HG03064 (cell line): ENCODE results near the gene WDFY3.

Experiments
- ATAC-seq: cut with Tn5 transposase; IDR thresholded peaks from one replicate; pipeline ENCODE4 v1.9.1; 2021; ENCODE audit warnings: low read depth; ENCODE audit not compliant: unreplicated experiment

WDFY3 gene

GRCh38 chr4:84734037-84734436 is 232.5 kb downstream of the WDFY3 start:
- no peak for ATAC-seq

- ATAC-seq: no peak
Observed at GRCh38 chr4:84733343-84734033, 233.0 kb downstream of the WDFY3 start.

GRCh38 chr4:84730375-84730774 is 236.1 kb downstream of the WDFY3 start:
- ATAC-seq: no peak

- ATAC-seq: no peak
Observed at GRCh38 chr4:84727491-84727890, 239.0 kb downstream of the WDFY3 start.

GRCh38 chr4:84726356-84726755 is 240.1 kb downstream of the WDFY3 start:
- no peak for ATAC-seq

GRCh38 chr4:84722720-84723119 is 243.8 kb downstream of the WDFY3 start:
- no peak for ATAC-seq

- no peak for ATAC-seq
Observed at GRCh38 chr4:84719115-84719514, 247.4 kb downstream of the WDFY3 start.

GRCh38 chr4:84718699-84719098 is 247.8 kb downstream of the WDFY3 start:
- no peak for ATAC-seq

GRCh38 chr4:84710548-84710947 is 255.9 kb downstream of the WDFY3 start:
- ATAC-seq: no peak

- ATAC-seq: no peak
Observed at GRCh38 chr4:84708406-84709135, 257.9 kb downstream of the WDFY3 start.

- no peak for ATAC-seq
Observed at GRCh38 chr4:84706286-84706685, 260.2 kb downstream of the WDFY3 start.

GRCh38 chr4:84699001-84699671 is 267.4 kb downstream of the WDFY3 start:
- no peak for ATAC-seq

GRCh38 chr4:84697615-84698201 is 268.8 kb downstream of the WDFY3 start:
- ATAC-seq: no peak

GRCh38 chr4:84697159-84697558 is 269.3 kb downstream of the WDFY3 start:
- no peak for ATAC-seq

- ATAC-seq: no peak
Observed at GRCh38 chr4:84691800-84692199, 274.7 kb downstream of the WDFY3 start.

- no peak for ATAC-seq
Observed at GRCh38 chr4:84691170-84691691, 275.3 kb downstream of the WDFY3 start.

GRCh38 chr4:84690481-84690880 is 276.0 kb downstream of the WDFY3 start:
- no peak for ATAC-seq

GRCh38 chr4:84689197-84689596 is 277.3 kb downstream of the WDFY3 start:
- ATAC-seq: no peak

GRCh38 chr4:84688605-84689004 is 277.9 kb downstream of the WDFY3 start:
- no peak for ATAC-seq

- ATAC-seq: no peak
Observed at GRCh38 chr4:84685105-84685504, 281.4 kb downstream of the WDFY3 start.

GRCh38 chr4:84684361-84684760 is 282.1 kb downstream of the WDFY3 start:
- ATAC-seq: no peak
